H9 (cell line): Measurements from ENCODE around the gene SERTAD2. TPM values are rescaled to one million over a fixed set of nuclear protein-coding genes. Genes with fewer than 3 reads are reported as not detected.

ENCODE experiments used
- DNase-seq: peaks from one replicate; pipeline ENCODE4 v3.0.0-alpha.2; 2017
- H2AFZ ChIP-seq: one replicate; pipeline ENCODE4 v1.6.1; 2013; ENCODE audit warnings: mild to moderate bottlenecking, low read length, control low read depth, moderate library complexity
- H2AK5ac ChIP-seq: 2 replicates; pipeline ENCODE4 v1.6.1; 2013; ENCODE audit warnings: low read length, control low read depth, mixed read lengths; ENCODE audit not compliant: insufficient read length
- H2BK120ac ChIP-seq: one replicate; pipeline ENCODE4 v1.6.1; 2013; ENCODE audit warnings: low read depth, mild to moderate bottlenecking, low read length, control low read depth, inconsistent platforms; ENCODE audit not compliant: poor library complexity, severe bottlenecking
- H2BK12ac ChIP-seq: 2 replicates; pipeline ENCODE4 v1.6.1; 2013; ENCODE audit warnings: low read length, control low read depth, mixed read lengths, low read depth; ENCODE audit not compliant: insufficient read length
- H2BK15ac ChIP-seq: 2 replicates; pipeline ENCODE4 v1.6.1; 2013; ENCODE audit warnings: low read depth, low read length, control low read depth
- H2BK20ac ChIP-seq: one replicate; pipeline ENCODE4 v1.6.1; 2013; ENCODE audit warnings: low read depth, mild to moderate bottlenecking, low read length, control low read depth, inconsistent platforms; ENCODE audit not compliant: poor library complexity, severe bottlenecking
- H2BK5ac ChIP-seq: 2 replicates; pipeline ENCODE4 v1.6.1; 2013; ENCODE audit warnings: low read length, control low read depth, mixed read lengths; ENCODE audit not compliant: insufficient read length
- H3K14ac ChIP-seq: 2 replicates; pipeline ENCODE4 v1.6.1; 2013; ENCODE audit warnings: low read length, control low read depth; ENCODE audit not compliant: insufficient read depth
- H3K18ac ChIP-seq: 2 replicates; pipeline ENCODE4 v1.6.1; 2013; ENCODE audit warnings: low read depth, mild to moderate bottlenecking, mixed read lengths, low read length, control low read depth; ENCODE audit not compliant: insufficient read length
- H3K23ac ChIP-seq: 2 replicates; pipeline ENCODE4 v1.6.1; 2013; ENCODE audit warnings: low read length, control low read depth, mixed read lengths, low read depth; ENCODE audit not compliant: insufficient read length
- H3K23me2 ChIP-seq: 2 replicates; pipeline ENCODE4 v1.6.1; 2013; ENCODE audit warnings: low read depth, mild to moderate bottlenecking, mixed read lengths, low read length, control low read depth; ENCODE audit not compliant: insufficient read length, poor library complexity, severe bottlenecking
- H3K27ac ChIP-seq: 2 replicates; pipeline ENCODE4 v1.5.1; 2013; ENCODE audit warnings: low read length, control low read depth, mixed read lengths, low read depth; ENCODE audit not compliant: insufficient read length
- H3K27me3 ChIP-seq: 2 replicates; pipeline ENCODE4 v1.6.1; 2013; ENCODE audit warnings: low read length, control low read depth, inconsistent platforms; ENCODE audit not compliant: insufficient read depth
- H3K4ac ChIP-seq: 2 replicates; pipeline ENCODE4 v1.6.1; 2013; ENCODE audit warnings: low read depth, mild to moderate bottlenecking, control low read depth, inconsistent platforms, low read length, moderate library complexity
- H3K4me1 ChIP-seq: 2 replicates; pipeline ENCODE4 v1.6.1; 2013; ENCODE audit warnings: low read length, control low read depth, inconsistent platforms; ENCODE audit not compliant: insufficient read depth
- H3K4me2 ChIP-seq: 2 replicates; pipeline ENCODE4 v1.6.1; 2013; ENCODE audit warnings: low read length, control low read depth, mixed read lengths; ENCODE audit not compliant: insufficient read length, insufficient read depth
- H3K56ac ChIP-seq: 2 replicates; pipeline ENCODE4 v1.6.1; 2013; ENCODE audit warnings: low read depth, mild to moderate bottlenecking, mixed read lengths, low read length, control low read depth; ENCODE audit not compliant: insufficient read length
- H3K79me1 ChIP-seq: 2 replicates; pipeline ENCODE4 v1.6.1; 2013; ENCODE audit warnings: low read depth, mild to moderate bottlenecking, moderate library complexity, low read length, control low read depth, inconsistent platforms; ENCODE audit not compliant: insufficient read depth, poor library complexity, severe bottlenecking
- H3K79me2 ChIP-seq: 2 replicates; pipeline ENCODE4 v1.6.1; 2013; ENCODE audit warnings: low read length, control low read depth, inconsistent platforms; ENCODE audit not compliant: insufficient read depth
- H3K9ac ChIP-seq: 2 replicates; pipeline ENCODE4 v1.6.1; 2013; ENCODE audit warnings: low read length, control low read depth, mixed read lengths; ENCODE audit not compliant: insufficient read length; ENCODE audit errors: extremely low read depth
- H3K9me3 ChIP-seq: one replicate; pipeline ENCODE4 v1.6.1; 2013; ENCODE audit warnings: low read depth, low read length, inconsistent platforms; ENCODE audit not compliant: control insufficient read depth
- H3T11ph ChIP-seq: one replicate; pipeline ENCODE4 v1.6.1; 2013; ENCODE audit warnings: mild to moderate bottlenecking, low read length, control low read depth, inconsistent platforms
- H4K20me1 ChIP-seq: one replicate; pipeline ENCODE4 v1.6.1; 2013; ENCODE audit not compliant: control insufficient read depth, insufficient read length, insufficient read depth
- H4K5ac ChIP-seq: 2 replicates; pipeline ENCODE4 v1.6.1; 2013; ENCODE audit warnings: low read depth, mild to moderate bottlenecking, mixed read lengths, low read length, control low read depth; ENCODE audit not compliant: insufficient read length
- H4K8ac ChIP-seq: replicated peaks from 2 replicates; pipeline ENCODE4 v1.6.1; 2013; ENCODE audit warnings: low read length, control low read depth, mixed read lengths, low read depth; ENCODE audit not compliant: insufficient read length
- H4K91ac ChIP-seq: 2 replicates; pipeline ENCODE4 v1.6.1; 2013; ENCODE audit warnings: low read depth, mild to moderate bottlenecking, moderate library complexity, mixed read lengths, low read length, control low read depth; ENCODE audit not compliant: insufficient read length
- H3K27ac Mint-ChIP-seq, 3 experiments: 2 replicates in 2 of 3; 3 replicates in 1 of 3; pipeline ENCODE4 v1.8.0; 2020 to 2021; ENCODE audit warnings: mixed read lengths in 3 of 3, mild to moderate bottlenecking in 1 of 3, moderate library complexity in 1 of 3
- H3K27me3 Mint-ChIP-seq: 2 replicates; pipeline ENCODE4 v1.8.0; 2021; ENCODE audit warnings: low read depth, mild to moderate bottlenecking, moderate library complexity, mixed read lengths
- H3K36me3 Mint-ChIP-seq, 3 experiments: 2 replicates in 2 of 3; 3 replicates in 1 of 3; pipeline ENCODE4 v1.8.0; 2020 to 2021; ENCODE audit warnings: low read depth in 3 of 3, mixed read lengths in 3 of 3; ENCODE audit not compliant: insufficient read depth in 1 of 3
- H3K4me1 Mint-ChIP-seq, 2 experiments: 2 replicates each; pipeline ENCODE4 v1.8.0; 2020; ENCODE audit warnings: mixed read lengths in 2 of 2
- H3K4me3 Mint-ChIP-seq, 2 experiments: 2 replicates in 1 of 2; 3 replicates in 1 of 2; pipeline ENCODE4 v1.8.0; 2020 to 2021; ENCODE audit warnings: mild to moderate bottlenecking in 2 of 2, mixed read lengths in 2 of 2, moderate library complexity in 1 of 2
- H3K9me3 Mint-ChIP-seq, 2 experiments: 2 replicates in 1 of 2; 3 replicates in 1 of 2; pipeline ENCODE4 v1.8.0; 2020; ENCODE audit warnings: mild to moderate bottlenecking in 2 of 2, mixed read lengths in 2 of 2, moderate library complexity in 1 of 2
- whole genome bisulfite sequencing: extraction: QIAGEN DNeasy Blood & Tissue Kit; methylation state at CpG from one replicate; pipeline ENCODE4 v1.1.7; 2013; ENCODE audit warnings: missing lambda C conversion rate, low lambda C conversion rate, mixed read lengths; ENCODE audit not compliant: insufficient read length; ENCODE audit errors: extremely low coverage; 5-methylcytosine and 5-hydroxymethylcytosine counted together
- total RNA-seq: library from RNA; stranded (reverse); gene quantifications from 2 replicates; pipeline ENCODE4 v1.2.1, GENCODE V29; 2021
- TF ChIP-seq, protein P1 (sequence below): fragments of 200-600 bp; sonication (generic); conservative IDR thresholded peaks from 3 replicates; pipeline ENCODE4 v1.8.0; 2021; ENCODE audit warnings: antibody characterized with exemption, mild to moderate bottlenecking

The SERTAD2 gene
- total RNA-seq, 1 experiment from 2014 or later = 3.5 TPM

DNA sequence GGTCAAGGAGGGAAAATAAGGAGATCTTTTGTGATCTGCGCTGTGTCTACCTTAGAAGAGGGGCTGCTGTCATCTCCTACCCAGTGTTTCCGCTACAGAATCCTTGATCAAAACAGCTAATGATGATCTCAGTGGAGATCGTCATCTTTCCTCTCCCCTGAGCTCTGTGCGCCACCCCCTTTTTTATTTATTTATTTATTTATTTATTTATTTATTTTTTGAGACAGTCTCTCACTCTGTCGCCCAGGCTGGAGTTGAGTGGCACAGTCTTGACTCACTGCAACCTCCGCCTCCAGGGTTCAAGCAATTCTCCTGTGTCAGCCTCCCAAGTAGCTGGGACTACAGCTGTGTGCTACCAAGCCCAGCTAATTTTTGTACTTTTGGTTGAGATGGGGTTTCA, 55.5 kb downstream of the SERTAD2 start:
- Histone ChIP-seq H3K79me2 (no peaks in the 10 kb centered on the region), H2AFZ (no peak overlapping the region), H3K23me2 (no peaks in the 10 kb centered on the region), H2BK12ac (no peak overlapping the region), H3K9me3 (no peaks in the 10 kb centered on the region), H3K4me1 (no peaks in the 10 kb centered on the region), H3K56ac (no peak overlapping the region), H3K4me2 (no peak overlapping the region), H2BK15ac (no peak overlapping the region), H3T11ph (no peak overlapping the region), H2BK120ac (no peak overlapping the region), H4K5ac (no peak overlapping the region), H4K8ac (no peak overlapping the region), H3K23ac (no peak overlapping the region), H3K27me3 (no peaks in the 10 kb centered on the region), H4K91ac (no peak overlapping the region), H3K27ac (no peak overlapping the region), H3K9ac (no peak overlapping the region), H2BK5ac (no peak overlapping the region), H2BK20ac (no peak overlapping the region), H3K79me1 (no peaks in the 10 kb centered on the region), H2AK5ac (no peak overlapping the region), H3K18ac (no peak overlapping the region), H3K14ac (no peak overlapping the region), H4K20me1 (no peaks in the 10 kb centered on the region), H3K4ac (no peak overlapping the region)
- TF ChIP-seq, protein P1, sequence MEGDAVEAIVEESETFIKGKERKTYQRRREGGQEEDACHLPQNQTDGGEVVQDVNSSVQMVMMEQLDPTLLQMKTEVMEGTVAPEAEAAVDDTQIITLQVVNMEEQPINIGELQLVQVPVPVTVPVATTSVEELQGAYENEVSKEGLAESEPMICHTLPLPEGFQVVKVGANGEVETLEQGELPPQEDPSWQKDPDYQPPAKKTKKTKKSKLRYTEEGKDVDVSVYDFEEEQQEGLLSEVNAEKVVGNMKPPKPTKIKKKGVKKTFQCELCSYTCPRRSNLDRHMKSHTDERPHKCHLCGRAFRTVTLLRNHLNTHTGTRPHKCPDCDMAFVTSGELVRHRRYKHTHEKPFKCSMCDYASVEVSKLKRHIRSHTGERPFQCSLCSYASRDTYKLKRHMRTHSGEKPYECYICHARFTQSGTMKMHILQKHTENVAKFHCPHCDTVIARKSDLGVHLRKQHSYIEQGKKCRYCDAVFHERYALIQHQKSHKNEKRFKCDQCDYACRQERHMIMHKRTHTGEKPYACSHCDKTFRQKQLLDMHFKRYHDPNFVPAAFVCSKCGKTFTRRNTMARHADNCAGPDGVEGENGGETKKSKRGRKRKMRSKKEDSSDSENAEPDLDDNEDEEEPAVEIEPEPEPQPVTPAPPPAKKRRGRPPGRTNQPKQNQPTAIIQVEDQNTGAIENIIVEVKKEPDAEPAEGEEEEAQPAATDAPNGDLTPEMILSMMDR = no peak
- DNase-seq = no peak
- Mint-ChIP-seq H3K27me3 (peaks cover 6% of the 10 kb centered on the region), H3K9me3 (no peaks in the 10 kb centered on the region), H3K4me1 (peaks cover 0 to 7% of the 10 kb centered on the region in 2 experiments; a peak in 2 of 4 replicates), H3K27ac (no peak overlapping the region), H3K36me3 (no peaks in the 10 kb centered on the region), H3K4me3 (no peak overlapping the region)
- no CpG with 5 or more reads among the region's 6 CpGs for WGBS
